Measurements from ENCODE around the gene TNFSF15. TPM values are rescaled to one million over a fixed set of nuclear protein-coding genes. Genes with fewer than 3 reads are reported as not detected.

TNFSF15 gene
- total and polyA plus RNA-seq, 2 donors (not counting 1 experiment from before 2014, with no cell fraction given): 0.03 TPM; not detected in 1

DNA sequence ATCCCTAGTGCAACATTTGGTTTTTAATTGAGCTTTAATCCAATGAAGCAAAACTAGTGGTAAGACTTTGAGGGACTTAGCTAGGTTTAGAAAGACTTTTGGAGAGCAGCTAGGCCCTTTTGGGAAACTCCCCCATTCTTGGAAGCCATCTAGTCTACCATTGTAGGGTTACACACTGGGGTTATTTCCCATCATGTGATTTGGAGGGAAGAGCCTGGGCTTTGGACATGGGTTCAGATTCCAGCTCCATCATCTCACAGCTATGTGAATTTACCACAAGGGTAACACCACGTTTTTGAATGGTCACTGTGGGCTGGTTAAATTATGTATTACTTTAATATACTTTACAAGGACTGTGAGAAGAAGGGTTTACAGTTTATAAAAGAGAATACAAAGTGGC is 18.3 kb upstream of the TNFSF15 start:
- no peak for ATAC-seq (ENCODE audit: low read depth)
- no peaks in the 10 kb centered on the region for H3K4me1 Mint-ChIP-seq
- POLR2A ChIA-PET: no interaction called here
- TF ChIP-seq EZH2 (IDR thresholded peaks at IDR 0.05; ENCODE audit: borderline replicate concordance, insufficient read depth, low read depth, low read length, poor library complexity, severe bottlenecking): no peak
- TF ChIP-seq CTCF (IDR thresholded peaks at IDR 0.05): no peak
- Histone ChIP-seq H3K9ac (ENCODE audit: low read length) (no peak overlapping the region), H3K4me1 (ENCODE audit: control insufficient read depth in 2 of 2, insufficient read depth in 2 of 2, low read length in 2 of 2) (no peaks in the 10 kb centered on the region), H2AFZ (ENCODE audit: insufficient read depth, low read depth, low read length, poor library complexity, severe bottlenecking) (no peak overlapping the region), H3K4me3 (ENCODE audit: control extremely low read depth in 1 of 5, extremely low read depth in 1 of 5, insufficient read depth in 1 of 5, low read depth in 2 of 5, low read length in 4 of 5) (no peak overlapping the region), H3K27ac (ENCODE audit: low read length in 2 of 2) (no peak overlapping the region), H3K27me3 (replicated peaks in 1 of 4; ENCODE audit: control extremely low read depth in 1 of 4, control insufficient read depth in 3 of 4, insufficient read depth in 4 of 4, low read length in 3 of 4) (peaks cover 0 to 6% (median 0%) of the 10 kb centered on the region in 4 experiments), H3K4me2 (replicated peaks; ENCODE audit: low read depth, low read length, poor library complexity, severe bottlenecking) (no peak overlapping the region), H4K20me1 (ENCODE audit: control insufficient read depth, insufficient read depth, low read length, poor library complexity, severe bottlenecking) (no peaks in the 10 kb centered on the region), H3K79me2 (ENCODE audit: control insufficient read depth, insufficient read depth, low read length) (no peaks in the 10 kb centered on the region), H3K9me3 (ENCODE audit: control extremely low read depth in 1 of 3, control insufficient read depth in 2 of 3, insufficient read depth in 1 of 3, low read length in 2 of 3) (peaks cover 0 to 1% (median 0%) of the 10 kb centered on the region in 3 donors), H3K36me3 (replicated peaks in 1 of 2; ENCODE audit: control extremely low read depth in 1 of 2, control insufficient read depth in 1 of 2, extremely low read depth in 1 of 2, insufficient read depth in 2 of 2, low read length in 1 of 2) (no peaks in the 10 kb centered on the region)
- H3K27ac Mint-ChIP-seq: no peak overlapping the region
- no peak for DNase-seq
- H3K4me3 Mint-ChIP-seq: no peak overlapping the region
- H3K27me3 Mint-ChIP-seq: peaks cover 12% of the 10 kb centered on the region
- H3K9me3 Mint-ChIP-seq (ENCODE audit: insufficient read depth): no peaks in the 10 kb centered on the region
- no CpG with 5 or more reads among the region's 1 CpG for WGBS (ENCODE audit: insufficient coverage)
- intact Hi-C loops (cut with micrococcal nuclease): no loop called here
- CTCF ChIA-PET: no interaction called here

GRCh38 chr9:114823441-114823840 is 17.6 kb upstream of the TNFSF15 start:
- POLR2A ChIA-PET: no interaction called here
- intact Hi-C loops (cut with micrococcal nuclease): no loop called here
- no peaks in the 10 kb centered on the region for H3K4me1 Mint-ChIP-seq
- H3K36me3 ChIP-seq (replicated peaks in 1 of 2; ENCODE audit: control extremely low read depth in 1 of 2, control insufficient read depth in 1 of 2, extremely low read depth in 1 of 2, insufficient read depth in 2 of 2, low read length in 1 of 2): no peaks in the 10 kb centered on the region
- no peaks in the 10 kb centered on the region for H3K4me1 ChIP-seq (ENCODE audit: control insufficient read depth in 2 of 2, insufficient read depth in 2 of 2, low read length in 2 of 2)
- H3K9me3 ChIP-seq (ENCODE audit: control extremely low read depth in 1 of 3, control insufficient read depth in 2 of 3, insufficient read depth in 1 of 3, low read length in 2 of 3): no peaks in the 10 kb centered on the region
- no peak overlapping the region for H3K4me3 ChIP-seq (ENCODE audit: control extremely low read depth in 1 of 5, extremely low read depth in 1 of 5, insufficient read depth in 1 of 5, low read depth in 2 of 5, low read length in 4 of 5)
- peaks cover 0 to 8% (median 0%) of the 10 kb centered on the region in 4 experiments for H3K27me3 ChIP-seq (replicated peaks in 1 of 4; ENCODE audit: control extremely low read depth in 1 of 4, control insufficient read depth in 3 of 4, insufficient read depth in 4 of 4, low read length in 3 of 4)
- CTCF ChIA-PET: no interaction called here
- DNase-seq: no peak
- H3K9ac ChIP-seq (ENCODE audit: low read length): no peak overlapping the region
- no peaks in the 10 kb centered on the region for H4K20me1 ChIP-seq (ENCODE audit: control insufficient read depth, insufficient read depth, low read length, poor library complexity, severe bottlenecking)
- H3K4me3 Mint-ChIP-seq: no peak overlapping the region
- no peak for ATAC-seq (ENCODE audit: low read depth)
- H3K27ac Mint-ChIP-seq: no peak overlapping the region
- no peaks in the 10 kb centered on the region for H3K9me3 Mint-ChIP-seq (ENCODE audit: insufficient read depth)
- no peak for TF ChIP-seq EZH2 (IDR thresholded peaks at IDR 0.05; ENCODE audit: borderline replicate concordance, insufficient read depth, low read depth, low read length, poor library complexity, severe bottlenecking)
- TF ChIP-seq CTCF (IDR thresholded peaks at IDR 0.05): no peak
- no CpG with 5 or more reads among the region's 1 CpG for WGBS (ENCODE audit: insufficient coverage)
- peaks cover 8% of the 10 kb centered on the region for H3K27me3 Mint-ChIP-seq
- no peak overlapping the region for H2AFZ ChIP-seq (ENCODE audit: insufficient read depth, low read depth, low read length, poor library complexity, severe bottlenecking)
- no peak overlapping the region for H3K27ac ChIP-seq (ENCODE audit: low read length in 2 of 2)
- H3K4me2 ChIP-seq (replicated peaks; ENCODE audit: low read depth, low read length, poor library complexity, severe bottlenecking): no peak overlapping the region
- no peaks in the 10 kb centered on the region for H3K79me2 ChIP-seq (ENCODE audit: control insufficient read depth, insufficient read depth, low read length)
